NCI-H748 (cell line): Measurements from ENCODE around the gene LAMP5.

Experiments used
- DNase-seq: peaks from one replicate; lab custom pipeline; 2025; ENCODE audit not compliant: unreplicated experiment; lab: John Stamatoyannopoulos, UW

Gene LAMP5

DNA sequence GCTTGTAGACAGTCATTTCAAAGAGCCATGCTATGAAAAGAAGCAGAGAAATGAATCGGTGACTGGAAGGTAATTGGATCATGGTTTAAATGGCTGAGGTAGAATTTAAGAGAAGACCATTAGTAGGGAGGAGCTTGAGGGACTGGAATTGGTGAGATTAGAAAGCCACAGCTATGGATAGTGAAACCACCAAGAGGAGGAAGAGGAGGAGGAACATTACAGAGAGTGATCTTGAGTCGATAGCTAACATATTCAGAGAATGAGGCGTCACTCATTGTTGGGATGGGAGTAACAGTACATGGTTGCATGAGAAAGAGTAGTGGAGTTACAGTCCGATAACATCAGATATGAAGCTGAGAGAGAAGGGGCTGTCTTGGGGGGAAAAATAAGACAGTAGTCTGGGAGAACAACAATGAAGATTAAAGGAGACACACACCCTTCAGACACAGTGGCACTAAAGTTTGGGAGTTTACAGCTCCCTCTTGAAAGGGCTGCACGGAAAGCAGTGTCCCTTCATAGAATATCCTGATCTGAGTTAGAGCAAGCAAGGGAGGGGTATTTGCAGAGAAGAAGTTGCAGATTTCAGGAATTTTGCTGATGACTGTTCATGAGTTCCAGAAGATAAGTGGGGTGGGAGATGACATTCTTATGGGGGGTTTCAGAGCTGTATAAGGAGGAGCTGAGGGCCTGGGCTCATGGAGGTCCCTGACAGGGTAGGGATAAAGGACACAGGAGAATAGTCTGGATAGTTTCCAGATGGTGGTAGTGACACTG, 15.1 kb upstream of the LAMP5 start:
- DNase-seq: no peak

DNA sequence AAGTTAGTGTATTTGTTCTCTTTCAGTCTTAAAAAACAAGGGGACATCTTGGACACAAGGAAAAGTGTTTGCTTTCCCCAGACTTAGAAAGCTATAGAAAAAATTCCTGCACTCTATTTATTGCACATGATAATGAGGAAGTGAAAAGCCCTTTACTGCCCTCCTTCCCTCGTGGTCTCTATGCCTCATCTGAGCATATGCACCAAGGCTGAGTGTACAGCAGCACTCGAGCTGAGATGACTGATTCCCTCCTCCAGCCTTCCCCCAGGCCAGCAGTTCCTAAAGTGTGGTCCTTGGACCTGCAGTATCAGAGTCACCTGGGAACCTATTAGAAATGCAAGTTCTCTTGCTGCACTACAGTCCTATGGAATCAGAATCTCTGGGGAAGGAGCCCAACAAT, 14.3 kb upstream of the LAMP5 start:
- no peak for DNase-seq

DNA sequence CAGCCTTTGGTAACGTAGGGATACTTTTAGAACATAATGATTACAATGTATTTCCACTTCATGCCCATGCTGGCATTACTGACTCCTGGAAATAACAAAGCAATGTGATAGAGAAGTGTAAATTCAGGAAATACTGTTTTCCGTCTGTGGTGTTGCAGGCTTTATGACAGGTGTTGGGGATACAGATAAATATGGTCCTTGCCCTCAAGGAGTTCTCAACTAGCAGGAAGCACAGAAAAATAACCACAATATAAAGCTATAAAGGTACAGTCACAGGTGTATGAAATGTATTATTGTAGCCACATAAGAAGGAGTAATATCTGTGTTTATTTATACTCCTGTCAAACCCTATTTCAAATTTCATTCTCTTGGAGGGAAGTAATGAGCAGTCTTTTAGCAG, 12.9 kb upstream of the LAMP5 start:
- DNase-seq: no peak

DNA sequence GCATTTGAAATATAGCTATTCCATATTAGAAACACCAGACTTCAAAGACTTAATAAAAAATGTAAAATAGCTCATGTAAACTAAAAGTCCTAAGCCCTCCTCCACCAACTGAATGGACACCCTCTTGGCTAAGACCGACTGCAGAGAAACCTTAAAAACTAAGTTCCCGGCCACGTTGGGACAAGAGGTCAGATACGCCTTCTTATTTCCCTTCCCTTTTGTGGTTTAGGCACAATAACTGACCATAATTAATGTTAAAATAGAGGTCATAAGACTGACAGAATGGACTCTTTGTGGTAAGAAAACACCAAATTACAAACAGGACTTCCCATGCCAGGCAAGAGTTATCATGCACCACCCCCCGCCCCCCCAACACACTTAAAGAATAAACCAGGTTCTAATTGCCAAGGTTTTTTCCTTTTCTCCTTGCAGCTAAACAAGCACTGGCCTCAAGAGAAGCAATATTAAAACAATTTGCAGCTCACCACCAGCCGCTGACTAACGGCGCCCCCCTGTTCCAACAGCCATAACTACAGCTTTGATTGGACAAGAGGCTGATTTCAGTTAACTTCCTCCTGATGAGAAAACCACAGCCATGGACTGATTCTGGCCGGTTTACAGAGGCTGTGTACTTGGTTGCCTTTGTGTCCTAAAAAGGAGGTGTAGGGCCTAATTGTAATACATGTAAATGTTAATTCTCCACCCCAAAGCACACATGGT, 10.7 kb upstream of the LAMP5 start:
- peak; percentile 58 for DNase-seq

DNA sequence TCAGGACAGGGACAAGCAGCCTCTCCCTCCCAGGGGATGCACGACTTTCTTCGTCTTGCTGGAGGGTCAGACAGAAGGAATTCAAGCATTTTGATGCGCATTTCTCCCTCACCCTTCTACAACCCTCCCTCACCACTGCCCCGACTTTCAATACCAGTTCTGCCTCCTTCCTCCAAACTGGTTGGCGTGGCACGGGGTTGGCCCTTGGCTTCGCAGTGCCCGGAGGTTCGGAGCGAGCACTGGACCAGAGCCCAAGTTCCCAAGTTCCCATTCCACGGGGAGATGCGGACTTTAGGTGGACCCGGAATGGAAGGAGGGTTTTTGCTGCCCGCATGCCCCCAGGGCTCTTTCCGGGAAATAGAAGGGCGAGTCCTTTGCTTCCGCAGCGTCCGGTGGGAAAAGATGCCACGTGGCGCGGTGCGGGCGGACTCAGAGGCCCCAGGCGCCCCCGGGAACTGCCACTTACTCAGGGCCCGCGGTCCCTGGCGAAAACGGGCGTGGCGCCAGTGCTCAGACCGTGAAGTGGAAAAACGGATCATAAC, 8.0 kb upstream of the LAMP5 start:
- DNase-seq: no peak

DNA sequence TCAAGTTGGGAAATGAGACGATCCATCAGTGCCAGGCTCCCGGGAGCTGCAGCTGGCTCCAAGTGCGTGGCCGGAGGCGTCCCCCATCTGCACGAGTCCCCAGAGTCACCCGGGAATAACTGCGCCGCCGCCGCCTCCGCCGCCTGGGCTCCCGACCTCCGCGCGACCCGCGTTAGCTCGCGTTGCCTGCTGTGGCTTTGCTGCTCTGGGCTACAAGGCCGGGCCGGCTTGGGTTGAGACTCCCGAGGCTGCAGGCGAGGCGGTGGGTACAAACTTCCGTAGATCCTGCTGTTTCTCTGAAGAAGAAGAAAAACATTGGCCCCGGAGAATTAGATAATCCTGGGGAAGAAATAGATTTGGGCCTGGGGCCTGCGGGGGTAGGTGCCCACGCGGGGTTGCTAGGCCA, 7.4 kb upstream of the LAMP5 start:
- no peak for DNase-seq

DNA sequence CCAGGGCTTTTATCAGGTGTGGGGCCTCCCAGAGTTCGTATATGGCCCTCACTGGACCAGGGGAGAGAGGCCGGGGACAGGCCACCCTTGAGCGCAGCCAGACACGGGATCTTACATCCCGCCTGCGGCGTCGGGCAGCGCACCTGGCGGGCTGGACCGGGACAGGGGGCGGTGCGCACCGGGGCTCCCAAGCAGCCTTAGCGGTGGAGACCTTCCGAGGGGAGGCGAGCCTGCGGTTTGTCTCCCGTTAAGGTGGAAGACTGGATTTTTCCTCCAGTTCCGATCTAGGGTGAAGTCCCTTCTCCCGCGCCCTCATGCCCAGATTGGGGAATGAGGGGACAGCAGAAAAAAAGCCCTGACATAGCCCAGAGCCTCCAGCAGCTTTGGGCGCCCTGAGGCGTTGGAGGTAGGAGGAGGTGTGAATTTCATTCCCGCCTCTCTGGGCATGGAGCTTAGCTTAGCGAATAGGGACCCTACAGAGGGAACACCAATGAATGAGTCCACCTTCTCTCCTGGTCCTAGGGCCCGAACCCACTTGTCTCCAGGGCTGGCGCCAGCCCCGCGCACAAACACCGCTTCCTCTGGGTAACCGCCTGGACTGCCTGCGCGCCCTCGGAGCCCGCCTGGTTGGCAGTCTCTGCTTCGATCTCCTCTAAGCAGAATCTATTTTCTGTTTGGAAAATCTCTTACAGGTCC, 6.7 kb upstream of the LAMP5 start:
- DNase-seq: no peak

DNA sequence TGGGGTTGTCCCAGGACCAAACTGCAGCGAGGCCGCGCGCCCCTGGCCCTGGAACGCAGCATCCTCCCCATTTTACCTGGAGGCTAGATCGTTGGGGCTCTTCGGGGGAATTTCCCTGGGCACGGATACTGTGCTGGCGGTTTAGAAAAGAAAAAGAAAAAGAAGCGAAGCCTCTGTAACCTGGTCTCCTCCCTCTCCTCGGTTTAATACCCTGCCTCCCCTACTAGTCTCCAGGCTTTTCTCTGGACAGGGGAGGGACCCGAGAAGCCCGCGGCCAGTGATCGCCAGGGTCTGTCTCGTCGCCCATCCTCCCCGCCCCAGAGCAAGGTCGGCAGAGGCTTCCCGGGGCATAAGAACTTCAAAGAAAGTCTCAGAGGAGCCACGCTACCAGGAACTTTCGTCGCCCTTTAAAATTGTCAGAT, 6.1 kb upstream of the LAMP5 start:
- DNase-seq: no peak

DNA sequence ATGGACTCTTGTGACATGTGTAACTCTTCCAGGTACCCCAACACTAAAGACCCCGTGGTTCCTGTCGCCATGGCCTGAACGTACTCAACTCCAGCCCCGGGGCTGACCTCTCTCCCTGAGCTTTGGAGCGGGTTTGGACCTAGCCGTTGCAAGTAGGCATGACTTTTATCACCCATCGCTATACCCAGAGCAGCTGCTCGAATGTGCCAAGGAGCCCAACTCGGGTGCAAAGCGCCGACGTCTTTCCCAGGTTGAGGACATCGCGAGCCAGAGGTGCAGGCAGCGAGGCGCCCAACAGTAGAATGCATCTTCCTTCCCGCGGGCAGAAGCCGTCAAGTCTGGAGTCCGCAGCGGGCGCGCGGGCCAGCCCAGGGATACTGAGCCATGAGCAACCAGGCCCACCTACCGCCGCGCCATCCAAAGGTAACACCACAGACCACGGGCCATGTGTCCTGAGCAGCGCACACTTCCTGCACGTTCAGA, 5.7 kb upstream of the LAMP5 start:
- no peak for DNase-seq

DNA sequence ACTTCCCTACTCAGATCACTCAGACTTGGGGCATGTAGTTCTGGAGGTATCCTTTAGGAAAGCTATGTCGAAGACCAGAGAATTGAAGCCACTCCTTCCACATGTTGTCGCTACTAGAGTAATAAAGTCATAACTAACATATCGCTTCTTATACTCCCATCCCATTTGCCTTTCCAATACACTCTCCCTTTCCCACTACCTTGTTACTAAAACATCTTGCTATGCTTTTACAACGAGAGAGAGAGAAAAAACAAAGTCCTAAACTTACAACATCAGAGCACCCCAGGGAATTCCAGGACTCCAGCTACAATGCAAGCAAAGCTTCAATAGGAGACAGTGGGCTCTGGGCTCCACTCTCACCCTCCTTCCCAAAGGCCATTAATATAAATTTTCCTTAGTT, 5.1 kb upstream of the LAMP5 start:
- no peak for DNase-seq

DNA sequence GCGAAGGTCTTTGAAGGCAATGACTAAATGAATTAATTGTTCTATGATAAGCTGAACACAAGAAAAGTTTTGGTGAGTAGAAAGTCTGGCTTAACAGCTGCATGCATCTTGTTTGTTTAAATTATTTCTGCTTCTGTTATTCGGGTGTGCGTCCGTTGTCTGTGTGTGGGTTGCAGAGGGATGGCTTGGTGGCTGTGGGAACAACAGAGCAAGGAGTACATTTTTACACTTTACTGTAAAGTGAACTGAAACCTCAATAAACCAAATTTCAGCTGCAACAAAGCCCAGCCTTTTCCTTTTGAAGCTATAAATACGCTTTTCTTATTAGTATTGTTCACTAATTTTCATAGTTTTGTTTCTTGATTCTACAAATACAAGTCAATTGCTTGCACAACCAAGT, 3.5 kb upstream of the LAMP5 start:
- DNase-seq: no peak

DNA sequence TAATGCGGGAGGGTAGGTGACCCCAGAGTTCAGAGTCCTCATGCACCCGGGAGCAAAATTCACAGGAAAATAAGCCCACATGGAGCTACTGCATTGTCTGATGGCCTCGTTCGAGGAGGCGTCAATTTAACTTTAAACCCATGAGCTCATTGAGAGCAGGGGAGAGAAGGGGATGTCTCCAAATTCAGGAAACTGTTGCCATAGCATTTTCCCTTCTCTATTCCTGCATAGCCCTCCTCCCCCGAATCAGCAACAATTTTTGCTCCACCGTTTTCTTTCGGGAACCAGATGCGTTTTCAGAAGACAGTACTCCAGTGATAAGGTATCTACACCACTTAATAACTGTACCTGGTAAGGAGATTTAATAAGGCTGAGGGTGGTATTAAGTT, 324 bp upstream of the LAMP5 start:
- peak; percentile 54 for DNase-seq

DNA sequence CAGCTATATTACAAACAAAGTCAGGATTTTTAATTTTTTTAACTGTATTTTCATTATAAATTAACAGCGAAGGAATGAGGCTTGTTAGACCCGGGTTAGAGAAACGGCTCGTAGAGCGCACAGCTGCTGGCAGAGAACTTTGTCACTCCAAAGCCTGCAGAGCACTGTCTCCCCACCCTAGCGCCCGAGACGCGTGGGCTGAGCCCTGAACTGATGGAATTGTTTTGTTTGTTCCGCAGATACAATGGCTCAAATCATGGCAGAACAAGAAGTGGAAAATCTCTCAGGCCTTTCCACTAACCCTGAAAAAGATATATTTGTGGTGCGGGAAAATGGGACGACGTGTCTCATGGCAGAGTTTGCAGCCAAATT, 810 bp downstream of the LAMP5 start:
- DNase-seq: peak; percentile 58

DNA sequence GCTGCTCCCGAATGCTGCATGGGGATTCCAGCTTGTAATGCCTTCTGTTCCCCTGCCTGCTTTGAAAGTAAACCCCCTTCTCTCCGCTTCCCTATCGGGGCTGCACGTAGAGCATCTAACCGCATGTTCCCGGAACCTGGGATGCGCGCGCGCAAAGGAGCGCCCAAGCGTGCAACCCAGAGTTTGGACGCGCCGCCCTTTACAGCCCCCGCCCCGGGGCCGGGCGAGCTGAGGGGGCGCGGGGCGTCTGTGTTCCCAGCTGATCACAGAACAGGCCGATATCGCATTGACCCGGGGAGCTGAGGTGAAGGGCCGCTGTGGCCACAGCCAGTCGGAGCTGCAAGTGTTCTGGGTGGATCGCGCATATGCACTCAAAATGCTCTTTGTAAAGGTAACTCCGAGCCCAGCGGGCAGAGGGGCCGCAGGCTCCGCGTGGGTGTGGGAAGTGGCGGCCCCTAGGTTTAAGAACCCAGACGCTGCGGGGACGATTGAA, 1.4 kb downstream of the LAMP5 start:
- DNase-seq: peak; percentile 35

DNA sequence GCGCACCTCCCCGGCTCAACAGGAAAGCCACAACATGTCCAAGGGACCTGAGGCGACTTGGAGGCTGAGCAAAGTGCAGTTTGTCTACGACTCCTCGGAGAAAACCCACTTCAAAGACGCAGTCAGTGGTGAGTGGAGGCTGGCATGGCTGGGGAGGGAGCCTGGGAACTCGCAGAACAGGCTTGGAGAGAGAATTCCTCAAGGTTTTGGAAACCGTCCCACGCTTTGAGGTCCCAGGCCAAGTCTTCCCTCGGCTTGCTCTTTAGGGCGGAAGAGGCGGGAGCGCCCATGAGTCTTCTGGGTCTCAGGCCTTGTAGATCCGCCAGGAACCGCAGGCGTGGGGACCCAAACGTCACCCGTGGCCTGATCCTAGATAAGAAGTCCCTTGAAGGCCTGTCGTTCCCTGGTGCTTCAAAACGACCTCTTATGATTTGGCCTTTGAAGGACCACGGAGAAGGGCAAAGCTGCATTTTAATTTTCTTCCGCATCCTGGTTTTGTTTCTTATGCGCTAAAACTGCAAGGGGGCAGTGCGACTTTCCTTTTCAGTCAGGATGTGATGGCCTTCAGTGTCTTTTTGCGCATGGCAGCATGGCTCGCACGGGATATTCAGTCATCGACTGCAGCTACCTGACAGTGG, 2.0 kb downstream of the LAMP5 start:
- DNase-seq: no peak

DNA sequence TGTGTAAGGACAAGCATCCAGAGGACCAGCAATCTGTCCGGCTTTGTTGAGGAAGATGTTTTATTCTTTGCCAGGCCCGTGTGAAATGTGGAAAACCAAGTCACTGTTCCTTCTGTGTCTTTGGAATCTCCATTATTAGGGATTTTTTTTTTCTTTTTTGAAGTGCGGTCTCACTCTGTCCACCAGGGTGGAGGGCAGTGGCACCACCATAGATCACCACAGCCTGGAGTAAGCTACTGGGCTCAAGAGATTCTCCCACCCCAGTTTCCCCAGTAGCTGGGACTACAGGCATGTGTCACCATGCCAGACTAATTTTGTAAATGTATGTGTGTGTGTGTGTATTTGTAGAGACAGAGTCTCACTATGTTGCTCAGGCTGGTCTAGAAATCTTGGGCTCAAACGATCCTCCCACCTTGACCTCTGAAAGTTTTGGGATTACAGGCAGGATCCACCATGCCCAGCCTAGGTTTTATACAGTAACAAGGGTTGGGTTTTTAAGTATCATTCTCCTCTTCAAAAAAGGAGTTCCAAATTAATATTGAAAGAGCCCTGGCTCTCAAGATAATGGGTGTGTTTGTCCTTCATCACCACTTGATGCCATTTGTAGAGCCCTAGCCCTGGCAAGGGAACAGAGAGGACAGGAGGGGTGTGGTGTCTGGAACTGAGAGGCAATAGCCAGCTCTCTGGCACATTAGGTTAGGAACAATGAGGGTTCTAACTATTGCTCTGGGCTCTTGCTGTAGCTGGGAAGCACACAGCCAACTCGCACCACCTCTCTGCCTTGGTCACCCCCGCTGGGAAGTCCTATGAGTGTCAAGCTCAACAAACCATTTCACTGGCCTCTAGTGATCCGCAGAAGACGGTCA, 3.1 kb downstream of the LAMP5 start:
- peak; percentile 54 for DNase-seq

DNA sequence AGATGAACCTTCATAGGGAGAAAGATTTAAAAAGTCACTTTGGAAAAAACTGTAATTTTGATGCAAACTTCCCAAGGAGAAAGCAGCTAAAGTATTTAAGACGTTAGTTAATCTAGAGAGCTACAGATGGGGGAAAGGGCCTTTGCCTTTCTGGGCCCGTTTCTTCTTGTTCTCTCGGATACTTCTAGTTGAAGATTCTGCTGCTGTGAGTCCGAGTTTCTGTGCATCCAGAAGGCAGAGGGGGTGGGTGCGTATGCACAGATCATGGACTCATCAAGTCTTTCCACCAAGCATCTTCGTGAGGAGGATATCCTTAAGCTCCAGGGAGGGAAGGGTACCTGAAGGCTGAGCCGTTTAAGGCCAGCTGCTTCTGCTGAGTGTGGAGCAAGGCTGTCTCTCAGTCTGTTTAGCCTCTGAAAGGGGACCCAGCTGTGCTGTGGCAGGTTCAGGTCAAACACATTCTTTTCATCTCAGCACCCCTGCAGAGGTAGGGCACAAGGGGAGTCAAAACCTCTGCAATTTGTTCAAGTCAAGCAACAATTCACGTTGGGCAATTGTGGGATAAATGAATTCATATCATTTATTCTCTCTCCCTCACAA, 4.3 kb downstream of the LAMP5 start:
- DNase-seq: peak; percentile 87

DNA sequence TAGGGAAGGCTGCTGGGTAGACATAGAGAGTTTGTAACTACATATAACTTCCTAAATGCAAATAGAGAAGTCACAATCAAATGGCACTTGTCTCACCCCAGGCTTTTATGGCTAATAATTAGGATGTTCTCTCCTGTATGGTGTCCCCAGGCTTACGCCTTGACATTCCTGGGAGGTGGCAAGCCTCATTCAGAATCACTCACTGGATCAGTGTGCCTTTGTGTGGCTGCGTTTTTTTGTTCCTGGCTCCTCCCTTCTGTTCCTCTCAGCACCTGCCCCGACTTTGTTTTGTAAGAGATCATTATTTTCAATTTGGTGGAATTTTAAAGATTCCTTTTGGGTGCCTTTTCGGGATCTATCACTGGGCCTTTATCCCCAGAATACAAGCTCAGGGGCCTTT, 5.7 kb downstream of the LAMP5 start:
- DNase-seq: peak; percentile 89

DNA sequence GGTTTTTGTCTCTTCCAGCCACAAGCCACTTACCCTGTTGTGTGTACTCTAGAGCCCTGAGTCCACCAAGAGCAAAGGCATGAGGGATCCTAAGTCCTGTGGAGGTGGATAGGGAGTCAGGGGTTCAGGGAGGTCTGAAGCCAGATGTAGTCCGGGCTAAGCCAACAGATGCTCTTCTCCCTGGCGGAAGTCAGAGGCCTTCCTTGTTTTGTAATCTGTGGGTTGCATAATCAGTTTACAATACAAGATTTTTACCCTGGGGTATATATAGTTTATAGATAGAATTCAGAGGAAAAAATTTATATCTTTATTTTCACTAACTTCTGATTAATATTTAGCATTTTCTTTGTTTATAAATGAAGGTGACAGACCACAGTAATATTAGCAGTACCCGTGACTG, 9.2 kb downstream of the LAMP5 start:
- no peak for DNase-seq

DNA sequence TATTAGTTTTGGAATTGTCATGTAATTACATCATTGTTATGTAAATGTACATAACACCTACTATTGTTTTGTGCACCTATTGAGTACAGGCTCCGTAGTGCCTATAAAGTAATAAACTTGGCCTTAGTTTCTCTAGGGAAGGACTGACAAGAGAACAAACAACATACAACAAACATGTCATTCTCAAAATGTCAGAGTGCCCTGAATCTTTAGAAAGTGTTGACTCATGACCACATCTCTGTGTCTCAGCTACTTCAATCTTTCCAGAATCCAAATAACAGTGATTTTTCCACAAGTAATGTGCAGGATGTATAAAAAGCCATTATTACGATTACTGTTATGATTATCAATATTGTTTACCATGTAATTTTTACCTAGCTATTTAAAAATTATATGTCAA, 17.2 kb downstream of the LAMP5 start:
- no peak for DNase-seq
